Ovary (tissue), 3 donors: ENCODE data around the gene TSLP.

Source experiments
- CTCF ChIP-seq, 3 donors: fragments of 450-650 bp in 2 of 3; fragments of 200-600 bp in 1 of 3; IDR thresholded peaks; one replicate each; pipeline versions ENCODE4 v1.5.1 to v1.8.0; 2016 to 2022; ENCODE audit warnings: antibody characterized with exemption in 3 of 3, mild to moderate bottlenecking in 1 of 3
- EP300 ChIP-seq: sonication (generic); formaldehyde crosslinking; IDR thresholded peaks from one replicate; pipeline ENCODE4 v1.6.1; 2017; ENCODE audit warnings: antibody characterized with exemption
- POLR2A ChIP-seq: fragments of 450-650 bp; IDR thresholded peaks from one replicate; pipeline ENCODE4 v1.6.1; 2017; ENCODE audit warnings: antibody characterized with exemption, mild to moderate bottlenecking, moderate library complexity
- donor health status: DM: no; HTN: no; CAD: no.

- TF ChIP-seq CTCF (IDR thresholded peaks at IDR 0.05) = no peak
- no peak for TF ChIP-seq POLR2A
- TF ChIP-seq EP300 = no peak
Observed at GRCh38 chr5:111116550-111116949, 45.0 kb downstream of the TSLP start.
